ENCODE data around the gene MYO5B. TPM values are rescaled to one million over a fixed set of nuclear protein-coding genes. Genes with fewer than 3 reads are reported as not detected.

MYO5B gene
- total and polyA plus RNA-seq, 4 donors: 5.4 to 23.4 (median 11.4) TPM

- WGBS: 96% methylated on average over 4 of the region's 4 CpGs
- H3K9ac ChIP-seq (ENCODE audit: low read depth in 1 of 2, low read length in 2 of 2): no peak overlapping the region
- H3K27me3 ChIP-seq (ENCODE audit: control insufficient read depth in 4 of 4, insufficient read depth in 4 of 4, low read length in 3 of 4): no peaks in the 10 kb centered on the region
- TF ChIP-seq GABPA (IDR thresholded peaks at IDR 0.05 in 1 of 2, conservative IDR thresholded peaks at IDR 0.05 in 1 of 2) (no peak), ZBTB33 (IDR thresholded peaks at IDR 0.05) (no peak), FOXA1 (IDR thresholded peaks at IDR 0.05) (no peak), YY1 (IDR thresholded peaks at IDR 0.05) (no peak), TAF1 (conservative IDR thresholded peaks at IDR 0.05) (no peak), SP1 (IDR thresholded peaks at IDR 0.05) (no peak), JUND (IDR thresholded peaks at IDR 0.05) (no peak)
- no peak for DNase-seq (ENCODE audit: low spot score)
- H3K27ac ChIP-seq (ENCODE audit: low read depth in 1 of 2, low read length in 2 of 2): no peak overlapping the region
- no peaks in the 10 kb centered on the region for H3K9me3 ChIP-seq (ENCODE audit: control insufficient read depth in 4 of 4, low read length in 3 of 4)
- H3K4me3 ChIP-seq (ENCODE audit: low read depth in 1 of 3, low read length in 3 of 3): no peak overlapping the region
- peaks cover 0 to 3% (median 0%) of the 10 kb centered on the region in 4 donors for H3K4me1 ChIP-seq (ENCODE audit: control insufficient read depth in 4 of 4, insufficient read depth in 4 of 4, low read length in 3 of 4)
- H3K36me3 ChIP-seq (ENCODE audit: control insufficient read depth in 4 of 4, insufficient read depth in 3 of 4, low read depth in 1 of 4, low read length in 3 of 4): peaks cover 0 to 11% (median 4%) of the 10 kb centered on the region in 4 donors
Observed at GRCh38 chr18:49876536-49876935, 318.4 kb downstream of the MYO5B start.

DNA sequence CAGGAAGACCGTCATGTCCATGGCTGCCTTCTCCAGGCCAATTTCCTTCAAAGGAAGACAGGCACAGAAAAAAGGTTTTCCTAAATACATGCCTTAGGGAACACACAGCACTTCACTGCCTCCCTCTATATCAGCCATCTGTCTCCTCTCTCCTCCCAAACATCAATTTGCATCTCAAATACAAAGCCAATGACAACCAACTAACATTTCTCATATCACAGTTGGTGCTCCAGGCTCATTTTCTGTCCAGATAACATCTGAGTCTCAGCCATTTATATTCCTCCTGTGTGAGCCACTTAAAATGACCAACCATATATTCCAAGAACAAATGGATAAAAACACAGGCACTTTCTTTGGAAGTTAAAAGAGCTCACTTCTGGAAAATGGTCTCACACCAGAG, 319.2 kb downstream of the MYO5B start:
- Histone ChIP-seq H3K27me3 (ENCODE audit: control insufficient read depth in 4 of 4, insufficient read depth in 4 of 4, low read length in 3 of 4) (no peaks in the 10 kb centered on the region), H3K4me3 (ENCODE audit: low read depth in 1 of 3, low read length in 3 of 3) (no peak overlapping the region), H3K9me3 (ENCODE audit: control insufficient read depth in 4 of 4, low read length in 3 of 4) (no peaks in the 10 kb centered on the region), H3K4me1 (ENCODE audit: control insufficient read depth in 4 of 4, insufficient read depth in 4 of 4, low read length in 3 of 4) (peaks cover 0 to 3% (median 0%) of the 10 kb centered on the region in 4 donors), H3K9ac (ENCODE audit: low read depth in 1 of 2, low read length in 2 of 2) (no peak overlapping the region), H3K36me3 (ENCODE audit: control insufficient read depth in 4 of 4, insufficient read depth in 3 of 4, low read depth in 1 of 4, low read length in 3 of 4) (peaks cover 0 to 11% (median 4%) of the 10 kb centered on the region in 4 donors), H3K27ac (ENCODE audit: low read depth in 1 of 2, low read length in 2 of 2) (no peak overlapping the region)
- 91% methylated on average over 1 of the region's 1 CpG for WGBS
- no peak for DNase-seq (ENCODE audit: low spot score)
- no peak for TF ChIP-seq EGR1 (IDR thresholded peaks at IDR 0.05; ENCODE audit: low read depth in 2 of 2)
- TF ChIP-seq RXRA (IDR thresholded peaks at IDR 0.05): no peak

- peaks cover 0 to 11% (median 4%) of the 10 kb centered on the region in 4 donors for H3K36me3 ChIP-seq (ENCODE audit: control insufficient read depth in 4 of 4, insufficient read depth in 3 of 4, low read depth in 1 of 4, low read length in 3 of 4)
- H3K4me3 ChIP-seq (ENCODE audit: low read depth in 1 of 3, low read length in 3 of 3): no peak overlapping the region
- no peak overlapping the region for H3K9ac ChIP-seq (ENCODE audit: low read depth in 1 of 2, low read length in 2 of 2)
- no peak overlapping the region for H3K27ac ChIP-seq (ENCODE audit: low read depth in 1 of 2, low read length in 2 of 2)
- H3K27me3 ChIP-seq (ENCODE audit: control insufficient read depth in 4 of 4, insufficient read depth in 4 of 4, low read length in 3 of 4): no peaks in the 10 kb centered on the region
- no peaks in the 10 kb centered on the region for H3K9me3 ChIP-seq (ENCODE audit: control insufficient read depth in 4 of 4, low read length in 3 of 4)
- no peak for DNase-seq (ENCODE audit: low spot score)
- 83% methylated on average over 3 of the region's 3 CpGs for WGBS
- H3K4me1 ChIP-seq (ENCODE audit: control insufficient read depth in 4 of 4, insufficient read depth in 4 of 4, low read length in 3 of 4): peaks cover 0 to 3% (median 0%) of the 10 kb centered on the region in 4 donors
- TF ChIP-seq HNF4A (conservative IDR thresholded peaks at IDR 0.05): peak; percentile 6 to 31
- TF ChIP-seq, protein P1, sequence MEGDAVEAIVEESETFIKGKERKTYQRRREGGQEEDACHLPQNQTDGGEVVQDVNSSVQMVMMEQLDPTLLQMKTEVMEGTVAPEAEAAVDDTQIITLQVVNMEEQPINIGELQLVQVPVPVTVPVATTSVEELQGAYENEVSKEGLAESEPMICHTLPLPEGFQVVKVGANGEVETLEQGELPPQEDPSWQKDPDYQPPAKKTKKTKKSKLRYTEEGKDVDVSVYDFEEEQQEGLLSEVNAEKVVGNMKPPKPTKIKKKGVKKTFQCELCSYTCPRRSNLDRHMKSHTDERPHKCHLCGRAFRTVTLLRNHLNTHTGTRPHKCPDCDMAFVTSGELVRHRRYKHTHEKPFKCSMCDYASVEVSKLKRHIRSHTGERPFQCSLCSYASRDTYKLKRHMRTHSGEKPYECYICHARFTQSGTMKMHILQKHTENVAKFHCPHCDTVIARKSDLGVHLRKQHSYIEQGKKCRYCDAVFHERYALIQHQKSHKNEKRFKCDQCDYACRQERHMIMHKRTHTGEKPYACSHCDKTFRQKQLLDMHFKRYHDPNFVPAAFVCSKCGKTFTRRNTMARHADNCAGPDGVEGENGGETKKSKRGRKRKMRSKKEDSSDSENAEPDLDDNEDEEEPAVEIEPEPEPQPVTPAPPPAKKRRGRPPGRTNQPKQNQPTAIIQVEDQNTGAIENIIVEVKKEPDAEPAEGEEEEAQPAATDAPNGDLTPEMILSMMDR (IDR thresholded peaks at IDR 0.05; ENCODE audit: low read depth, low read length, missing input control): no peak
Observed at GRCh38 chr18:49875155-49875554, 319.8 kb downstream of the MYO5B start.

Measured in liver (tissue), 9 donors.